PC-9 (cell line): ENCODE results near the gene C2CD4C. TPM values are rescaled to one million over a fixed set of nuclear protein-coding genes. Genes with fewer than 3 reads are reported as not detected.

Experiments used
- BruUV-seq: library from RNA; stranded (reverse); fragments of 400-500 nt; replicated peaks from 2 replicates; lab custom pipeline; 2021; lab: Mats Ljungman, UMichigan
- CTCF ChIA-PET: fragments of 300-600 bp; sonication (Branson Sonifier 250); formaldehyde crosslinking; loops from one replicate; lab custom pipeline; 2022; ENCODE audit warnings: antibody characterized with exemption; lab: Charles Lee
- POLR2A ChIA-PET: fragments of 300-600 bp; sonication (Branson Sonifier 250); formaldehyde crosslinking; loops from one replicate; lab custom pipeline; 2022; ENCODE audit warnings: antibody characterized with exemption; ENCODE audit not compliant: unreplicated experiment; lab: Charles Lee
- DNase-seq, 2 experiments: peaks; one replicate each; pipeline versions ENCODE4 v3.0.0 to v3.0.0-alpha.2; 2015 to 2022; ENCODE audit warnings: mixed read lengths in 1 of 2
- H2AFZ ChIP-seq: fragments of 200-600 bp; sonication (generic); 2 replicates; pipeline ENCODE4 v1.8.1; 2017; ENCODE audit warnings: antibody characterized with exemption
- H3F3A ChIP-seq: fragments of 200-600 bp; sonication (generic); 2 replicates; pipeline ENCODE4 v1.8.1; 2017; ENCODE audit warnings: antibody characterized with exemption, mild to moderate bottlenecking, low read depth; ENCODE audit not compliant: insufficient read depth
- H3K27ac ChIP-seq: fragments of 200-600 bp; sonication (generic); 2 replicates; pipeline ENCODE4 v1.6.1; 2016; ENCODE audit warnings: mixed run types
- H3K27me3 ChIP-seq: fragments of 200-600 bp; sonication (generic); 2 replicates; pipeline ENCODE4 v1.6.1; 2016; ENCODE audit warnings: low read depth, mixed run types; ENCODE audit not compliant: insufficient read depth
- H3K36me3 ChIP-seq: fragments of 200-600 bp; sonication (generic); 2 replicates; pipeline ENCODE4 v1.6.1; 2016; ENCODE audit warnings: low read depth, mixed run types
- H3K4me1 ChIP-seq: fragments of 200-600 bp; sonication (generic); replicated peaks from 2 replicates; pipeline ENCODE4 v1.6.1; 2016; ENCODE audit warnings: mixed run types; ENCODE audit not compliant: insufficient read depth
- H3K4me2 ChIP-seq: fragments of 200-600 bp; sonication (generic); 2 replicates; pipeline ENCODE4 v1.6.1; 2017; ENCODE audit warnings: mixed run types
- H3K4me3 ChIP-seq: fragments of 200-600 bp; sonication (generic); 2 replicates; pipeline ENCODE4 v1.6.1; 2016; ENCODE audit warnings: mixed run types
- H3K79me2 ChIP-seq: fragments of 200-600 bp; sonication (generic); 2 replicates; pipeline ENCODE4 v1.6.1; 2017; ENCODE audit warnings: low read depth, mixed run types
- H3K9me2 ChIP-seq: fragments of 200-600 bp; sonication (generic); 2 replicates; pipeline ENCODE4 v1.8.1; 2017; ENCODE audit warnings: mild to moderate bottlenecking; ENCODE audit not compliant: insufficient read depth
- H3K9me3 ChIP-seq: fragments of 200-600 bp; sonication (generic); 2 replicates; pipeline ENCODE4 v1.8.1; 2016; ENCODE audit warnings: low read depth; ENCODE audit not compliant: insufficient read depth
- H4K20me1 ChIP-seq: fragments of 200-600 bp; sonication (generic); 2 replicates; pipeline ENCODE4 v1.8.1; 2017; ENCODE audit not compliant: insufficient read depth
- EZH2 ChIP-seq: fragments of 200-600 bp; sonication (generic); IDR thresholded peaks from 2 replicates; pipeline ENCODE4 v1.8.0; 2017; ENCODE audit warnings: antibody characterized with exemption, low read depth
- intact Hi-C: fragments of 100-400 bp; cut with micrococcal nuclease; formaldehyde crosslinking; loops from one replicate; pipeline ENCODE4 v1.10.0; 2022; ENCODE audit not compliant: unreplicated experiment
- total RNA-seq: library from RNA; stranded (reverse); gene quantifications from 2 replicates; pipeline ENCODE4 v1.2.3, GENCODE V29; 2021
- TF ChIP-seq, protein P1 (sequence below): fragments of 200-600 bp; sonication (generic); conservative IDR thresholded peaks from 2 replicates; pipeline ENCODE4 v1.6.1; 2017; ENCODE audit warnings: mixed run types, antibody characterized with exemption, mild to moderate bottlenecking, moderate library complexity

Gene C2CD4C
- total RNA-seq, 1 experiment from 2014 or later: 1.2 TPM

DNA sequence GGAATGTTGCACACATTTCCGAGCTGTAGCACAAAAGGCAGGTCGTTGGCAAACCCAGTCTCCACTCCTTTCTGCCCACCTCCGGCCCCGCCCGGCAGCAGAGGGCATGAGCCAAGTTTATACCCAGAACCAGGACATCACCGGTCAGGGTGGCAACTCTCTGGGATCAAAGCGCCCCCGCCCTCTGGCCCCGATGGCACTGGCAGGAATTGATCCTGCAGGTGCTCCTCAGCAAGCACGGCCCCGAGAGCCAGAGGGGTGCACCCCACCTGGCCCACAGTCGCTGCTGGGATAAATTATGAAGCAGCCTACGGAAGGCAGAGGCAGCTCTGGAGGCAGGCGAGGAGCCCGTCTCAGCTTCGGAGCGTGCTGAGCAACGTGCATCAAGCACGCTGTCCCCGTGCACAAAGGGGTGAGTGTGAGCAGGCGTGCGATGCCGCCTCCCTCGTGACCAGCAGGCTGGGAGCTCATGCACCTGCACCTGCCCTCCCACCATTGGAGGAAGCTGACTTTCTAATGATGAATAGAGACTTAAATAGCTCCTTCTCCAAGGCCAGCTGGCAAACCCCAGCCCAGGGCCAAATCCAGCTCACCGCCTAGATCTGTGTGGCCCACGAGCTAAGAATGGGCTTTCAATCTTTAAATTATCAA, 26.2 kb upstream of the C2CD4C start:
- no peak overlapping the region for H3K27ac ChIP-seq
- no peaks in the 10 kb centered on the region for H3K79me2 ChIP-seq
- no peak overlapping the region for H3K4me3 ChIP-seq
- no peak overlapping the region for H2AFZ ChIP-seq
- POLR2A ChIA-PET: no interaction called here
- H3K4me1 ChIP-seq: no peaks in the 10 kb centered on the region
- no peaks in the 10 kb centered on the region for H4K20me1 ChIP-seq
- no peaks in the 10 kb centered on the region for H3K9me3 ChIP-seq
- intact Hi-C loops: no loop called here
- TF ChIP-seq EZH2: no peak
- TF ChIP-seq, protein P1, sequence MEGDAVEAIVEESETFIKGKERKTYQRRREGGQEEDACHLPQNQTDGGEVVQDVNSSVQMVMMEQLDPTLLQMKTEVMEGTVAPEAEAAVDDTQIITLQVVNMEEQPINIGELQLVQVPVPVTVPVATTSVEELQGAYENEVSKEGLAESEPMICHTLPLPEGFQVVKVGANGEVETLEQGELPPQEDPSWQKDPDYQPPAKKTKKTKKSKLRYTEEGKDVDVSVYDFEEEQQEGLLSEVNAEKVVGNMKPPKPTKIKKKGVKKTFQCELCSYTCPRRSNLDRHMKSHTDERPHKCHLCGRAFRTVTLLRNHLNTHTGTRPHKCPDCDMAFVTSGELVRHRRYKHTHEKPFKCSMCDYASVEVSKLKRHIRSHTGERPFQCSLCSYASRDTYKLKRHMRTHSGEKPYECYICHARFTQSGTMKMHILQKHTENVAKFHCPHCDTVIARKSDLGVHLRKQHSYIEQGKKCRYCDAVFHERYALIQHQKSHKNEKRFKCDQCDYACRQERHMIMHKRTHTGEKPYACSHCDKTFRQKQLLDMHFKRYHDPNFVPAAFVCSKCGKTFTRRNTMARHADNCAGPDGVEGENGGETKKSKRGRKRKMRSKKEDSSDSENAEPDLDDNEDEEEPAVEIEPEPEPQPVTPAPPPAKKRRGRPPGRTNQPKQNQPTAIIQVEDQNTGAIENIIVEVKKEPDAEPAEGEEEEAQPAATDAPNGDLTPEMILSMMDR: no peak
- H3K27me3 ChIP-seq: peaks cover 53% of the 10 kb centered on the region
- no peak for DNase-seq
- H3F3A ChIP-seq: no peaks in the 10 kb centered on the region
- H3K4me2 ChIP-seq: no peak overlapping the region
- no peaks in the 10 kb centered on the region for H3K9me2 ChIP-seq
- no TSS peak for BruUV-seq
- H3K36me3 ChIP-seq: no peaks in the 10 kb centered on the region
- CTCF ChIA-PET: no interaction called here

- ChIA-PET CTCF (no interaction called here), POLR2A (no interaction called here)
- intact Hi-C loops: no loop called here
- Histone ChIP-seq H3K79me2 (no peaks in the 10 kb centered on the region), H4K20me1 (no peaks in the 10 kb centered on the region), H3K4me1 (no peaks in the 10 kb centered on the region), H3K4me2 (no peak overlapping the region), H2AFZ (no peak overlapping the region), H3K27ac (no peak overlapping the region), H3F3A (no peaks in the 10 kb centered on the region), H3K36me3 (no peaks in the 10 kb centered on the region), H3K9me2 (no peaks in the 10 kb centered on the region), H3K27me3 (peaks cover 45% of the 10 kb centered on the region), H3K9me3 (no peaks in the 10 kb centered on the region), H3K4me3 (no peak overlapping the region)
- DNase-seq: no peak
- no peak for TF ChIP-seq EZH2
- no TSS peak for BruUV-seq
Measured at GRCh38 chr19:434152-434960, 25.4 kb upstream of the C2CD4C start.

- no peak for TF ChIP-seq EZH2
- TF ChIP-seq, protein P1: no peak
- Histone ChIP-seq H3K79me2 (no peaks in the 10 kb centered on the region), H2AFZ (no peak overlapping the region), H3K9me2 (no peaks in the 10 kb centered on the region), H3F3A (no peaks in the 10 kb centered on the region), H3K9me3 (no peaks in the 10 kb centered on the region), H3K27ac (no peak overlapping the region), H3K27me3 (peaks cover 18% of the 10 kb centered on the region), H3K4me1 (no peaks in the 10 kb centered on the region), H3K36me3 (no peaks in the 10 kb centered on the region), H3K4me3 (no peak overlapping the region), H3K4me2 (no peak overlapping the region), H4K20me1 (no peaks in the 10 kb centered on the region)
- no TSS peak for BruUV-seq
- no peak for DNase-seq
- ChIA-PET POLR2A (no interaction called here), CTCF (no interaction called here)
- intact Hi-C loops: no loop called here
Measured at GRCh38 chr19:430701-431100, 21.8 kb upstream of the C2CD4C start.
